Choroid plexus epithelial cell (primary cell): ENCODE measurements around the gene FMN1.

Experiments used
- DNase-seq: peaks from one replicate; pipeline ENCODE4 v3.0.0-alpha.2; 2010; ENCODE audit warnings: low read depth
- H3K4me3 ChIP-seq: 2 replicates; pipeline ENCODE4 v1.5.1; 2011; ENCODE audit warnings: low read depth, mild to moderate bottlenecking, control low read depth, low read length, moderate library complexity
- CTCF ChIP-seq: conservative IDR thresholded peaks from 2 replicates; pipeline ENCODE4 v1.5.1; 2011; ENCODE audit warnings: low read depth, mild to moderate bottlenecking, control low read depth, inconsistent platforms, low read length, moderate library complexity

The FMN1 gene

GRCh38 chr15:33194704-33195670 lies at the start of gene FMN1:
FMN1 (minus strand) TSS chr15:33194714; CDS start chr15:33154914, 39,800 bp downstream.
- peak; percentile 97 for DNase-seq
- H3K4me3 ChIP-seq = peak within 1 kb of the TSS; percentile 70
- TF ChIP-seq CTCF = no peak

GRCh38 chr15:33243869-33244268 lies 49.4 kb upstream of the FMN1 start:
- no peak overlapping the region for H3K4me3 ChIP-seq
- no peak for TF ChIP-seq CTCF
- DNase-seq = peak; percentile 59

GRCh38 chr15:33243393-33243792 lies 48.9 kb upstream of the FMN1 start:
- TF ChIP-seq CTCF = no peak
- peak; percentile 47 for DNase-seq

GRCh38 chr15:33242669-33243191 lies 48.2 kb upstream of the FMN1 start:
- peak; percentile 66 for TF ChIP-seq CTCF
- H3K4me3 ChIP-seq = no peak overlapping the region
- DNase-seq = peak; percentile 54

More at GRCh38 chr15:33243393-33243792, 48.9 kb upstream of the FMN1 start:
- no peak overlapping the region for H3K4me3 ChIP-seq

GRCh38 chr15:33242165-33242564 lies 47.7 kb upstream of the FMN1 start:
- TF ChIP-seq CTCF = no peak
- H3K4me3 ChIP-seq = no peak overlapping the region
- DNase-seq = peak; percentile 47

- TF ChIP-seq CTCF = no peak
- H3K4me3 ChIP-seq = no peak overlapping the region
- DNase-seq = no peak
Measured at GRCh38 chr15:33236841-33237509, 42.5 kb upstream of the FMN1 start.
